ENCODE results near the gene ADGRB2. TPM values are rescaled to one million over a fixed set of nuclear protein-coding genes. Genes with fewer than 3 reads are reported as not detected.

ADGRB2 gene
- total and polyA plus RNA-seq, 2 donors from 2014 or later = 3.2 to 5.3 TPM

DNA sequence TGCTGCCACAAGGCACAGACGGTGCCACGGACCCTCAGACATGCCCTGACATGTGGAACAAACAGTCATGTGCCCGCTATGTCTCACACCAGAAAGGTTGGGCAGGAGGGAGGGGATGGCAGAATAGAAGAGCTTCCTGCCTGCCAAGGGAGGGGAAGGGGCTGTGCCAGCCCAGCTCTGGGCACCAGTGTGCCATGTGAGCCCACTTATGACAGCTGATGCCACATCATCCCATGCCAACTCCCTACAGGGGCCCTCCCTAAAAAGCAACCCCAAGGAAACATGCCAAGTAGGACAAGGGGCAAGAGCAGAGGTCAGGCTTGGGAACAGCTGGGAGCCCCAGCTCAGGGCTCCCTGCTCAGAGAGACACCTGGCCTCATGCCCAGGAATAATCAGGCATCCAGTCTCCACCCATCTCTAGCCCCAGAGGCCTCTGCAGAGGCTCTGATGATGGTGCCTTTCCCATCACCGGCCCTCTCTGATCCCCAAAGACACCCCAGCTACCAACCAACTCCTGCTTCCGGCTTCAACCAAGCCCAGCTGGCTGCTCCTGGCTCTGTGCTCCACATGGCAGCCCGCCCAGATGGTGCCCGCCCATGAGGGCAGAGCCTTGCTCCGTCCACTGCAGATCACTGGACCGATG lies 10.3 kb downstream of the ADGRB2 start:
- Histone ChIP-seq H3K9ac (ENCODE audit: low read length in 3 of 3) (no peak overlapping the region), H3K36me3 (ENCODE audit: control insufficient read depth in 2 of 3, insufficient read depth in 3 of 3, low read length in 3 of 3) (no peaks in the 10 kb centered on the region), H3K4me1 (ENCODE audit: control insufficient read depth in 2 of 3, insufficient read depth in 2 of 3, low read depth in 1 of 3, low read length in 3 of 3) (peaks cover 3 to 16% (median 4%) of the 10 kb centered on the region in 3 donors), H3K9me3 (ENCODE audit: control insufficient read depth in 2 of 3, insufficient read depth in 1 of 3, low read length in 3 of 3) (no peaks in the 10 kb centered on the region), H3K4me3 (ENCODE audit: low read length in 3 of 3) (no peak overlapping the region), H3K27me3 (ENCODE audit: control insufficient read depth, insufficient read depth, low read length) (no peaks in the 10 kb centered on the region), H3K27ac (ENCODE audit: low read depth in 2 of 2, low read length in 2 of 2) (no peak overlapping the region)
- FAIRE-seq = no peak
- TF ChIP-seq, protein P1, sequence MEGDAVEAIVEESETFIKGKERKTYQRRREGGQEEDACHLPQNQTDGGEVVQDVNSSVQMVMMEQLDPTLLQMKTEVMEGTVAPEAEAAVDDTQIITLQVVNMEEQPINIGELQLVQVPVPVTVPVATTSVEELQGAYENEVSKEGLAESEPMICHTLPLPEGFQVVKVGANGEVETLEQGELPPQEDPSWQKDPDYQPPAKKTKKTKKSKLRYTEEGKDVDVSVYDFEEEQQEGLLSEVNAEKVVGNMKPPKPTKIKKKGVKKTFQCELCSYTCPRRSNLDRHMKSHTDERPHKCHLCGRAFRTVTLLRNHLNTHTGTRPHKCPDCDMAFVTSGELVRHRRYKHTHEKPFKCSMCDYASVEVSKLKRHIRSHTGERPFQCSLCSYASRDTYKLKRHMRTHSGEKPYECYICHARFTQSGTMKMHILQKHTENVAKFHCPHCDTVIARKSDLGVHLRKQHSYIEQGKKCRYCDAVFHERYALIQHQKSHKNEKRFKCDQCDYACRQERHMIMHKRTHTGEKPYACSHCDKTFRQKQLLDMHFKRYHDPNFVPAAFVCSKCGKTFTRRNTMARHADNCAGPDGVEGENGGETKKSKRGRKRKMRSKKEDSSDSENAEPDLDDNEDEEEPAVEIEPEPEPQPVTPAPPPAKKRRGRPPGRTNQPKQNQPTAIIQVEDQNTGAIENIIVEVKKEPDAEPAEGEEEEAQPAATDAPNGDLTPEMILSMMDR (IDR thresholded peaks at IDR 0.05; ENCODE audit: borderline replicate concordance, extremely low read depth, insufficient read depth) = no peak
- no peak for DNase-seq
- intact Hi-C loops (cut with DNase I) = no loop called here

- peaks cover 3 to 16% (median 4%) of the 10 kb centered on the region in 3 donors for H3K4me1 ChIP-seq (ENCODE audit: control insufficient read depth in 2 of 3, insufficient read depth in 2 of 3, low read depth in 1 of 3, low read length in 3 of 3)
- no peak overlapping the region for H3K9ac ChIP-seq (ENCODE audit: low read length in 3 of 3)
- H3K27me3 ChIP-seq (ENCODE audit: control insufficient read depth, insufficient read depth, low read length) = no peaks in the 10 kb centered on the region
- H3K27ac ChIP-seq (ENCODE audit: low read depth in 2 of 2, low read length in 2 of 2) = no peak overlapping the region
- FAIRE-seq (no peak), DNase-seq (no peak)
- H3K9me3 ChIP-seq (ENCODE audit: control insufficient read depth in 2 of 3, insufficient read depth in 1 of 3, low read length in 3 of 3) = no peaks in the 10 kb centered on the region
- H3K4me3 ChIP-seq (ENCODE audit: low read length in 3 of 3) = no peak overlapping the region
- TF ChIP-seq, protein P1 (IDR thresholded peaks at IDR 0.05; ENCODE audit: borderline replicate concordance, extremely low read depth, insufficient read depth) = no peak
- no peaks in the 10 kb centered on the region for H3K36me3 ChIP-seq (ENCODE audit: control insufficient read depth in 2 of 3, insufficient read depth in 3 of 3, low read length in 3 of 3)
- intact Hi-C loops (cut with DNase I) = no loop called here
Observed at GRCh38 chr1:31752952-31753475, 11.1 kb downstream of the ADGRB2 start.

DNA sequence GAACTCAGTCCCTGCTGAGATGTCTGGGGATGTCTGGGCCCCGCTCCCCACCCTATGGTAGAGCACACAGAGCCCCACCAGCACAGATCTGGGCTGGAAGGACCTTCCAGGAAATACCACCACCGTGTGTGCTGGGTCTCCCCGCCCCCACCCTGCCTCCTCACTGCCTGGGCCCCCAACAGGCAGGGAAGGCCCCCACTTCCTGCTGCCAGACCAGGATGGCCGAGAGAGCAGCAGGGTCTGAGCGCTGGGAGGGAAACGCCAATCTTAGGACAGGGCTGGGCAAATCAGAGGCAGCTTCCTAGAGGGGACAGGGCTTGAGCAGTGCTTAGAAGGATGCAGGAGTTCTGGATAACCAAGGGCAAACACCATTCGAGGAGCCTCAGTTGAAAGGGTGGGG lies 11.9 kb downstream of the ADGRB2 start:
- peaks cover 3 to 16% (median 4%) of the 10 kb centered on the region in 3 donors for H3K4me1 ChIP-seq (ENCODE audit: control insufficient read depth in 2 of 3, insufficient read depth in 2 of 3, low read depth in 1 of 3, low read length in 3 of 3)
- no peak overlapping the region for H3K9ac ChIP-seq (ENCODE audit: low read length in 3 of 3)
- H3K9me3 ChIP-seq (ENCODE audit: control insufficient read depth in 2 of 3, insufficient read depth in 1 of 3, low read length in 3 of 3) = no peaks in the 10 kb centered on the region
- TF ChIP-seq, protein P1 (IDR thresholded peaks at IDR 0.05; ENCODE audit: borderline replicate concordance, extremely low read depth, insufficient read depth) = no peak
- no peaks in the 10 kb centered on the region for H3K27me3 ChIP-seq (ENCODE audit: control insufficient read depth, insufficient read depth, low read length)
- intact Hi-C loops (cut with DNase I) = no loop called here
- no peak overlapping the region for H3K4me3 ChIP-seq (ENCODE audit: low read length in 3 of 3)
- no peak overlapping the region for H3K27ac ChIP-seq (ENCODE audit: low read depth in 2 of 2, low read length in 2 of 2)
- FAIRE-seq (no peak), DNase-seq (peak in 1 of 5 donors; percentile 37)
- H3K36me3 ChIP-seq (ENCODE audit: control insufficient read depth in 2 of 3, insufficient read depth in 3 of 3, low read length in 3 of 3) = no peaks in the 10 kb centered on the region

Data from kidney (tissue), 14 donors.